HG03103 (cell line): ENCODE data around the gene FASN.
"Not testable (repeated sequence)": the region's sequence is repeated elsewhere in the genome, so short reads cannot be mapped to it uniquely, and the experiment has no call there.

Source experiments
- ATAC-seq: cut with Tn5 transposase; IDR thresholded peaks from one replicate; pipeline ENCODE4 v1.9.1; 2021; ENCODE audit warnings: low read depth; ENCODE audit not compliant: unreplicated experiment

FASN gene

GRCh38 chr17:82098169-82098938 lies at the start of gene FASN:
TSS of gene FASN (minus strand) at chr17:82098236. CDS start at chr17:82096445, 1,791 bp downstream.
- peak; percentile 56 for ATAC-seq

- ATAC-seq, result no peak
These were observed 48.9 kb upstream of the FASN start for GRCh38 chr17:82146663-82147654.

GRCh38 chr17:82145550-82146155 lies 47.6 kb upstream of the FASN start:
- no peak for ATAC-seq

GRCh38 chr17:82143333-82143732 lies 45.3 kb upstream of the FASN start:
- ATAC-seq, result no peak

GRCh38 chr17:82139961-82140360 lies 41.9 kb upstream of the FASN start:
- not testable (repeated sequence) for ATAC-seq

GRCh38 chr17:82138511-82138992 lies 40.5 kb upstream of the FASN start:
- no peak for ATAC-seq

- no peak for ATAC-seq
These were observed 36.1 kb upstream of the FASN start for GRCh38 chr17:82134101-82134500.

GRCh38 chr17:82133166-82133953 lies 35.3 kb upstream of the FASN start:
- not testable (repeated sequence) for ATAC-seq

GRCh38 chr17:82129095-82129494 lies 31.1 kb upstream of the FASN start:
- ATAC-seq, result no peak

GRCh38 chr17:82128287-82128686 lies 30.3 kb upstream of the FASN start:
- no peak for ATAC-seq

- ATAC-seq, result no peak
These were observed 29.7 kb upstream of the FASN start for GRCh38 chr17:82127704-82128103.

GRCh38 chr17:82127315-82127595 lies 29.2 kb upstream of the FASN start:
- no peak for ATAC-seq

GRCh38 chr17:82126556-82127314 lies 28.7 kb upstream of the FASN start:
- no peak for ATAC-seq

- ATAC-seq, result no peak
These were observed 26.1 kb upstream of the FASN start for GRCh38 chr17:82124101-82124500.

GRCh38 chr17:82121660-82122629 lies 23.9 kb upstream of the FASN start:
- ATAC-seq, result no peak

GRCh38 chr17:82121246-82121645 lies 23.2 kb upstream of the FASN start:
- no peak for ATAC-seq

- ATAC-seq, result no peak
These were observed 22.1 kb upstream of the FASN start for GRCh38 chr17:82120148-82120547.

GRCh38 chr17:82118815-82119380 lies 20.9 kb upstream of the FASN start:
- ATAC-seq, result no peak
